Caki2 (cell line): ENCODE data around the gene PPP1CC. TPM values are rescaled to one million over a fixed set of nuclear protein-coding genes. Genes with fewer than 3 reads are reported as not detected.

Experiments used
- DNase-seq: peaks from one replicate; pipeline ENCODE4 v3.0.0-alpha.2; 2015; ENCODE audit warnings: low read depth
- in situ Hi-C: cut with HindIII; loops from 2 replicates; pipeline ENCODE4 v1.10.0; 2016; ENCODE audit warnings: low sequenced_read_pairs, low pct_unique_long_range_greater_than_20kb, mixed read lengths
- total RNA-seq: library from RNA; depleted of rRNA; stranded (reverse); fragments of >200 nt; shearing (Covaris generic); gene quantifications from 2 replicates; pipeline ENCODE4 v1.2.3, GENCODE V29; 2014; ENCODE audit warnings: low replicate concordance; rRNA removed

The PPP1CC gene
- total RNA-seq, 1 experiment from 2014 or later: 44.9 TPM

DNA sequence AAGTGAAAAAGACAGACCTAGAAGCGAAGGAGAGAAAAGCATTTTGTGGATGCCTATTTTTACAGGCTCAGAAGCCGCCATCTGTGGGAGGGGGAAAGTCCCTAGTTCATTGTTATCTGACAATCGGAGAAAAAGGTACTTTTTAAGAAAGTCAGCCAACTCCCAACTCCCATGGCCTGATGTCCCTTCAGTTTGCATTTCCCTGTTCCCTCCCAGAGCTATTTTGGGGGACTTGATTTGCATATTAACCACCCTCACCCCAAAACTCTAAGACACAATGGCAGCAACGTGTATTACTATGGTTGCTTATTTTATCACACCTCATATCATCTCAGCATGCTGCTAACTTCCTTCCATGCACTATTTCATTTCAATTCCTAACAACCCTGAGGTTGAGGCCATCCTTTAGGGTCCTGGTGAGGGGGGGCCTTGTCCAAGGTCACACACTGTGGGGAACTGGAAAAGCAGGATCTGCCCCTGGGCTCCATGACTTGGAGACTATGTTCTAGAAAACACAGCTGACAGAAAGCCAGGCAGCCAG, 72.5 kb downstream of the PPP1CC start:
- in situ Hi-C loops: no loop called here
- no peak for DNase-seq

Other genes with a start within 250 kb of the PPP1CC start
- 45.8 and 49.3 TPM in 2 replicates for gene VPS29, start 240.8 kb downstream of the PPP1CC start, total RNA-seq
- gene RAD9B, start 240.6 kb downstream of the PPP1CC start, total RNA-seq: 2.8 and 20.2 TPM in 2 replicates
- 6.1 TPM in 2 replicates for gene PPTC7, start 159.6 kb downstream of the PPP1CC start, total RNA-seq
- gene TCTN1, start 128.8 kb downstream of the PPP1CC start, total RNA-seq: 22.3 and 51.3 TPM in 2 replicates
- not detected in 2 replicates for gene HVCN1, start 53.8 kb downstream of the PPP1CC start, total RNA-seq
- not detected in 2 replicates for gene CCDC63, start 104.1 kb upstream of the PPP1CC start, total RNA-seq
- gene MYL2, start 177.7 kb upstream of the PPP1CC start, total RNA-seq: not detected in 2 replicates